GM18909 (cell line): ENCODE results near the gene GINS2.

Experiments
- ATAC-seq: cut with Tn5 transposase; IDR thresholded peaks from one replicate; pipeline ENCODE4 v1.9.1; 2021; ENCODE audit warnings: mild to moderate bottlenecking; ENCODE audit not compliant: unreplicated experiment, poor library complexity

GINS2 gene

DNA sequence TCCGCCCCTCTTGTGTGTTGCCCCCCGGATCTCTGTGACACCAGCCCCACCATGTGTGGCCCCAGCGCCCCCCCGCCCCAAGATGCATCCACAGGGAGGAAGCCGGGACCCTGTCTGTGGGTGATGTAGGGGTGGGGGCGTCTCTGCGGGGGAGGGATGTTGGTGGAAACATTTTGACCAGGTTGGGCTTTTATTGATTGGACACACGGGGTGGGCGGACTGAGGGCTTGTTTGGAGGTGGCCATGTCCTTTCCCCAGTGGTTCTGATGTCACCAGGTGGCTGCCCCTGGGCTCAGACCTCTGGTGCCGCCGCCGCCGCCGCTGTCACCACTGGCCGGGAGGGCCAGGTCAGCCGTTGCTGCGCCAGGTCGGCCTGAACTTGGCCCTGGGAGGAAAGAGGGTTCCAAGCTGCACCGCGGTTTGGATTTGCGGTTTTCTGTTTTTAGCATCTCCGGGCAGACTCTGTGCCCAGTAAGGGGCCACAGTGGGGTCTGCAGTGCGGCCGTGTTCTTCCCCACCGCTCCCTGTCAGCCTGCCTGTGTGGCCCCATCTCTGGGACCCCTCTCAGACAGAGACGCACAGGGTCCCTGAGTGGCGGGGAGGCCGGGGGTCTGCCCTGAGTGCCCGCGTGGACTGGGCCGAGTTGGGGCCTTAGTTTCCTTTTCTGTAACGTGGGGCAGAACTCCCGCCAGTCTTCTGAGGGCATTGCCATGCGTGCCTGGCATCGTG, 55.9 kb downstream of the GINS2 start:
- no peak for ATAC-seq

GRCh38 chr16:85631802-85632393, 56.9 kb downstream of the GINS2 start:
- no peak for ATAC-seq

GRCh38 chr16:85631230-85631629, 57.5 kb downstream of the GINS2 start:
- ATAC-seq, result no peak

GRCh38 chr16:85629853-85630252, 58.9 kb downstream of the GINS2 start:
- ATAC-seq, result no peak

DNA sequence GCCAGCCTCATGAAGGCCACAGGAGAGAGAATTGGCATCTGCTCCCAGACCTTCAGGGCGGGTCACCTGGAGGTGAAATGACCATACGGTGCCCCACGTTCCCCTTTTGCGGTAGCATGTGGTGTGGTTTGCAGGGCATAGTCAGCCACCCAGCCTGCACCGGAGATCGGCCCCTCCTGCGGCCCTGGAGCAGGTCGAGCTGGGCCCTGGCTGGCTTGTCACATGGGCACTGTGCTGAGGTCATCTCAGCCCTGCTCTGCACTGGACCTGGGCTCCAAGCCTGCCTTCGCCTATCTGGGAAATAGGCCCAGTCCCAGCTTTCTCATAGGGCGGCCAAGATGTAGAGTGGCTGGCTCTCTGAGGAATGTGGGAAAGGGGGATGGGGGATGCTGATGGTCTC, 59.4 kb downstream of the GINS2 start:
- ATAC-seq, result no peak

DNA sequence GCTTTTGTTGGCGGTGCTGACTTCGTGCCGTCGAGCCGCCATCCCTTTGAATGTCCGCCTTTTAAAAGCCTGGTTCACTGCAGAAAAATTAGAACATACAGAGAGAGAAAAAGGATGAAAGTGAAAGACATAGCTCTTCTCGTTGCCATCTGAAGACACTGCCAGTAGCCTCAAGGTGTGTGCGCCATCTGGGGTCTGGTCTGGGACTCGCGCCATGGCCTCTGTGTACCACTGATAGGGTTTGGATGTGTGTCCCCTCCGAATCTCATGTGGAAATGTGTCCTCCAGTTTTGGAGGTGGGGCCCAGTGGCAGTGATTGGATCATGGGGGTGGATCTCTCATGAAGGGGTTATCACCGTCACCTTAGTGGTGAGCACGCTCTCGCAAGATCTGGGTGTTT, 60.1 kb downstream of the GINS2 start:
- no peak for ATAC-seq

DNA sequence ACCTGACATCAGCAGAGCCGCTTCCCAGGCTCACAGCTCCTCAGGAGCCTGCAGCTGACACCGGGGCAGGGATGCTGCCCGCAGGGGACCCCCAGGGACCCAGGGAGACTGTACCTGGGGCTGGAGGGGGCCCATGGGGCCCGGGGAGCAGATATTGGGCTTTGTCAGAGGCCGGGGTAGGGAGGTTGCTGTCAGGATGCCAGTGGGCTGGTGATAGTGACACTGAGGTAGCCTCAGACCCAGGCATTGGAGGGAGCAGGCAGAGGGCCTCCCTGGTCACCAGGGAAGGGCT, 60.5 kb downstream of the GINS2 start:
- no peak for ATAC-seq

DNA sequence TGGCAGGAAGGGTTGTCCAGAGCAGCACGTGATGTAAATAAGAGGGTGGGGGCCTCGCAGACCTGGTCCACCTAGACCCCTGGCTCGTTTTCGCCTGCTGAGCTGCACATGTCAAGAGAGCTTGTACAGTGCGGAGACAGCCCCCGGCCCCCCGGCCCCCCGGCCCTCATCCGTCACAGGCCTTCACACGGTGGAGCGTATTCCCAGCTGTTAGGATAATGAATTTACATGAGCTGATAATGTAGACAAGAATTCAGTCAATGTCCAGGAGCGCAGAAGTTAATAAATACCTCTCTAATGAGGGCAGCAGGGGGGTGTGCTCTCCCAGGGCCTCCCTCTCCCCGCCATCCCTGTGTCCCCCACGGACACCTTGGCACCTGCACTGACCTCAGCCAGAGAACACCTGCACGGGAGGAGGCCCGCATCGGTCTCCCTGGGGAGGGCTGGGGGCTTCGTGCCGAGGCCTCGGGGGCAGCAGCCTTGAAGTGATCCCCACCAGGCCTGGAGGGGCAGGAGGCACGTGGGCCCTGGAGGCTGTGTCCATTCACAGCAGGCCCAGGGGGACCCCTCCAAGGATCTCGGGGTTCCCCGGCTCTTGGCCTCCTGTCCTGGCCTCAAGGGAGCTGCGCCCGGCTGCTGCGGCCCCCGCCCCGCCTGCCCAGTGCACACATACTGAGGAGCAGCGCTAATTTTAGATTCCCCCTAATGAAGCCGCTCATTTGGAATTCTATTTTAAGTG, 61.1 kb downstream of the GINS2 start:
- ATAC-seq, result no peak

- no peak for ATAC-seq
Observed at GRCh38 chr16:85627089-85627488, 61.7 kb downstream of the GINS2 start.
